AG04450 (cell line): Measurements from ENCODE around the gene MTERF2. TPM values are rescaled to one million over a fixed set of nuclear protein-coding genes. Genes with fewer than 3 reads are reported as not detected.
A peak's percentile ranks its signal among the peaks of the same experiment; 100 is the strongest.

Source experiments
- CTCF ChIA-PET: fragments of 300-600, 350-600 bp; formaldehyde crosslinking; extraction: SDS; loops from one replicate; lab custom pipeline; 2022; ENCODE audit warnings: antibody characterized with exemption, inconsistent platforms; lab: Charles Lee
- POLR2A ChIA-PET: fragments of 350-600 bp; formaldehyde crosslinking; extraction: SDS; loops from one replicate; lab custom pipeline; 2021; ENCODE audit warnings: antibody characterized with exemption, inconsistent platforms; lab: Yijun Ruan, JAX
- DNase-seq: peaks from one replicate; pipeline ENCODE4 v3.0.0-alpha.2; 2011; ENCODE audit warnings: low read depth, low spot score
- H3K27ac ChIP-seq: one replicate; pipeline ENCODE4 v1.5.1; 2012; ENCODE audit warnings: low read depth, low read length, control low read depth
- H3K27me3 ChIP-seq: one replicate; pipeline ENCODE4 v1.6.0; 2012; ENCODE audit warnings: low read length; ENCODE audit not compliant: control insufficient read depth, insufficient read depth
- H3K4me3 ChIP-seq: 2 replicates; pipeline ENCODE4 v1.5.1; 2011; ENCODE audit warnings: mild to moderate bottlenecking, low read depth, low read length, control low read depth
- H3K9me3 ChIP-seq: 2 replicates; pipeline ENCODE4 v1.5.1; 2012; ENCODE audit warnings: low read length; ENCODE audit not compliant: control insufficient read depth, insufficient read depth
- polyA plus RNA-seq: library from polyadenylated mRNA; depleted of rRNA; stranded (reverse); fragments of >200 nt; gene quantifications from 2 replicates; pipeline ENCODE4 v1.2.3, GENCODE V29; 2011
- TF ChIP-seq, protein P1 (sequence below): IDR thresholded peaks from 2 replicates; pipeline ENCODE4 v1.5.1; 2011; ENCODE audit warnings: low read depth, low read length, control low read depth, inconsistent platforms

The MTERF2 gene
- polyA plus RNA-seq, 1 experiment = 7.5 TPM

DNA sequence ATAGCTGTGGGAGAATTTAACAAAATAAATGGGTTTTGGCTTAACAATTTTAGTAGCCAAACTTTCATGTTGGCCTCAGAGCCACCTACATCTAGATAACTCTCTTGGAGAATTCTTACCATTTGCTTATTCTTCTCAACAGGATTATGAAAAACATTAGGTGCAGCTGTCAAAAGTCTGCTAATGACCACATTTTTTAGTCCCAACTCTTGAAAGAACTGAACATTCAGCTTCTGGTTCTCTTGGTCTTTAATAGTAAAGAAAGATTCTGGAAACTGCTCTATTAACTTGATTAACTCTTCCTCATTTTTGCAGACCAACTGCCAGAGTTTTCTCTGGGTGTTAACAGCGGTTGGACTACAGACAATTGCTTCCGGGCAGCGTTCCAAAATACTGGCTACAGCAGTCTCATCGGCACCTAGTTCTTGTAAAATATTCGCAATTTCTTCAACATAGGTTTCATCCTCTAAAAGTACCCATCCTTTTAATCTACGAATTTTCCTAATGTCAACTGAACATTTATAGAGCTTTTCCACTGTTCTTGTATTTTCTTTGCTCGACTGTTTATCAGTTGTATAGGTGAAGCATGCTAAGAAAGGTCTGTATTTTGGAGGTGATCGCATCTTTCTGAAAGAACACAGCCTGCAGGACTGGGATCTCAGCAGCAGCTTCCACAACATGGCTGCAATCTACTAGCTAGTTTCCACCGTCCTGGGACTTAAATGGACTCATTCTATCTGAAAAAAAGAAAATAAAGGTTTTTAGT lies 8.7 kb downstream of the MTERF2 start:
- no peak for DNase-seq
- Histone ChIP-seq H3K4me3 (no peak overlapping the region), H3K27me3 (no peaks in the 10 kb centered on the region), H3K27ac (no peak overlapping the region), H3K9me3 (no peaks in the 10 kb centered on the region)
- TF ChIP-seq, protein P1, sequence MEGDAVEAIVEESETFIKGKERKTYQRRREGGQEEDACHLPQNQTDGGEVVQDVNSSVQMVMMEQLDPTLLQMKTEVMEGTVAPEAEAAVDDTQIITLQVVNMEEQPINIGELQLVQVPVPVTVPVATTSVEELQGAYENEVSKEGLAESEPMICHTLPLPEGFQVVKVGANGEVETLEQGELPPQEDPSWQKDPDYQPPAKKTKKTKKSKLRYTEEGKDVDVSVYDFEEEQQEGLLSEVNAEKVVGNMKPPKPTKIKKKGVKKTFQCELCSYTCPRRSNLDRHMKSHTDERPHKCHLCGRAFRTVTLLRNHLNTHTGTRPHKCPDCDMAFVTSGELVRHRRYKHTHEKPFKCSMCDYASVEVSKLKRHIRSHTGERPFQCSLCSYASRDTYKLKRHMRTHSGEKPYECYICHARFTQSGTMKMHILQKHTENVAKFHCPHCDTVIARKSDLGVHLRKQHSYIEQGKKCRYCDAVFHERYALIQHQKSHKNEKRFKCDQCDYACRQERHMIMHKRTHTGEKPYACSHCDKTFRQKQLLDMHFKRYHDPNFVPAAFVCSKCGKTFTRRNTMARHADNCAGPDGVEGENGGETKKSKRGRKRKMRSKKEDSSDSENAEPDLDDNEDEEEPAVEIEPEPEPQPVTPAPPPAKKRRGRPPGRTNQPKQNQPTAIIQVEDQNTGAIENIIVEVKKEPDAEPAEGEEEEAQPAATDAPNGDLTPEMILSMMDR = no peak
- CTCF ChIA-PET = interaction anchor here (1.3 kb wide), 1 partner anchor 9 kb away, joined by 4 read pairs; no protein-coding TSS in a partner anchor
- POLR2A ChIA-PET = interaction anchor here (1.0 to 4.2 kb wide), 3 partner anchors 8 to 22 kb away, joined by 3 to 25 read pairs (median 6); partner anchors contain the start of genes MTERF2 and TMEM263

DNA sequence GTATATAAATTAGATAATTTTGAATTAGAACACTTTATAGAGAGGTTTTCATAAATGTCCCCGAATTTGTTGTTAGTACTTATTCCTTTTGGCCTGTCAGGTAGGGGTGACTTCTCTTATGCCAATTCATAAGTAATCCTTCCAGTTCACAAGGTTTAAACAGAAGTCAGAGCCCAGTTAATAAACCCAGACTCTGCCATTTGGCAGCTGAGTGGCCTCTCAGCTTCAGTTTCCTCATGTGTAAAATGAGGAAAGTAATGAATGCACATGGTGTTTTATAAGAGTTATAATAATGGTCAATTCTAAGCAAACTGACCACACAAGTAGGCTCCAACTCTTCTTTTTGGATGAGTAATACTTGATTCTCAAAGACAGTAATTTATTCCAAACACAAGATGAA lies 10.3 kb downstream of the MTERF2 start:
- TF ChIP-seq, protein P1 = no peak
- no peaks in the 10 kb centered on the region for H3K27me3 ChIP-seq
- H3K9me3 ChIP-seq = no peaks in the 10 kb centered on the region
- POLR2A ChIA-PET = interaction anchor here (0.6 to 4.2 kb wide), 3 partner anchors 10 to 116 kb away, joined by 3 to 25 read pairs (median 5); partner anchors contain the start of genes MTERF2 and TMEM263
- H3K27ac ChIP-seq = no peak overlapping the region
- H3K4me3 ChIP-seq = no peak overlapping the region
- CTCF ChIA-PET = interaction anchor here (0.6 to 0.9 kb wide), 3 partner anchors 106 to 1609 kb away, joined by 3 to 9 read pairs (median 3); no protein-coding TSS in a partner anchor
- DNase-seq = no peak

DNA sequence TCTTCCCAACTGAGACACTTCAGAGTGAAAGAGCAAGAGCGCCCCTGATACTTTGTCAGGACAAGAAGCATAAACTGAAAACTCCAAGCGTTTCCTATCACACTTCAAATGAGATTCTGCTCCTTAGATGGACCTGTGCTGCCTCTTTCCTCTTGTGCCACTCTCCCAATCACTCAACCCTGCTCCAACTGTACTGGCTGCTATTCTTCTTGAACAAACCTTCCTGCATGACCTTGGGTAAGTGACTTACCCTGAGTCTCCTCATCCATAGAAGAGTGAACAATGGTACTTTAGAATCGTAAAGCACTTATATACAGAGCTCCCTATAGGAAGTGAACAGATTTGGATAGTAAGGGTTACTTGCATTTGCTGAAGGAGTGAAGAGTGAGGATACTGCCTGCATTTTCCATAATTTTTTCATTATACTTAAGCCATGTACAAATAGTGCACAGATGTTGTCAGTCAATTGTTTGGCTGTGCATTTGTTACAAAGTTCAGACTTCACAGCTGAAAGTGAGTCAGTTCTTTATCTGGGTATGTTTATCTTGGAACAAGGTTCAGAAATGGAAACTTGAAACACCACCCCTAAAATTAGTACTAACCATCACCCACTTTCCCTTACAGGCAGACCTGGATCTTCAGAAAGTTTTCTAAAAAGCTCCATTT lies 10.8 kb downstream of the MTERF2 start:
- CTCF ChIA-PET = interaction anchor here (0.6 kb wide), 1 partner anchor 105 kb away, joined by 9 read pairs; no protein-coding TSS in a partner anchor
- Histone ChIP-seq H3K4me3 (no peak overlapping the region), H3K27ac (peak overlapping the region; percentile 25), H3K27me3 (no peaks in the 10 kb centered on the region), H3K9me3 (no peaks in the 10 kb centered on the region)
- POLR2A ChIA-PET = interaction anchor here (0.9 to 4.2 kb wide), 2 partner anchors 11 to 20 kb away, joined by 3 to 25 read pairs; partner anchors contain the start of genes MTERF2 and TMEM263
- TF ChIP-seq, protein P1 = no peak
- no peak for DNase-seq

DNA sequence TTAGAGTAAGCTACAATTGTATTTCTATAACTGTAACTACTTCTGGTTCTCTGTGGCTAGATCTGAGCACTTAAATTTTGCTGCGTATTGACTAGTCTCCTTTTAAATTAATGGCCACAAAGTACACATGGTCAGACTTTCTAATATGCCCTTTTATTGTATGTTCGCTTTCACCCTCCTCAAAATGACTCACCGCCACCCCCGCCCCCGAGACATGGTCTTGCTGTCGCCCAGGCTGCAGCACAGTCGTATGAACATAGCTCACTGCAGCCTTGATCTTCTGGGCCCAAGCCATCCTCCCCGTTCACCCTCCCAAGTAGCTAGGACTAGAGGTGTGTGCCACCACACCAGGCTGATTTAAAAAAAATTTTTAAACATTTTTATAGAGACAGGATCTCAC lies 11.8 kb downstream of the MTERF2 start:
- TF ChIP-seq, protein P1 = no peak
- Histone ChIP-seq H3K9me3 (no peaks in the 10 kb centered on the region), H3K4me3 (no peak overlapping the region), H3K27me3 (no peaks in the 10 kb centered on the region), H3K27ac (no peak overlapping the region)
- no peak for DNase-seq
- POLR2A ChIA-PET = interaction anchor here (1.6 kb wide), 1 partner anchor 19 kb away, joined by 7 read pairs; the partner anchor contains the start of gene TMEM263
- CTCF ChIA-PET = no interaction called here
